SK-N-SH treated with all-trans-retinoic acid at 6 μM for 48 hours (cell line): ENCODE measurements around the gene THOC7.

Source experiments
- ARNTL ChIP-seq: fragments of 450-650 bp; formaldehyde crosslinking; IDR thresholded peaks from 2 replicates; pipeline ENCODE4 v1.5.0; 2020; ENCODE audit warnings: low read depth, mild to moderate bottlenecking, moderate library complexity, borderline replicate concordance
- CSDC2 ChIP-seq: fragments of 250-450 bp; sonication (Bioruptor Pico); IDR thresholded peaks from 2 replicates; pipeline ENCODE4 v1.5.0; 2020; ENCODE audit warnings: mild to moderate bottlenecking, moderate library complexity
- ESRRG ChIP-seq: fragments of 250-450 bp; sonication (Bioruptor Pico); IDR thresholded peaks from 2 replicates; pipeline ENCODE4 v1.6.1; 2021; ENCODE audit warnings: mild to moderate bottlenecking
- ISL1 ChIP-seq: fragments of 250-450 bp; sonication (Bioruptor Pico); IDR thresholded peaks from 2 replicates; pipeline ENCODE4 v2.1.2; 2022; ENCODE audit warnings: mild to moderate bottlenecking, moderate library complexity
- PPARA ChIP-seq: fragments of 250-450 bp; sonication (Bioruptor Pico); IDR thresholded peaks from 2 replicates; pipeline ENCODE4 v1.5.0; 2020; ENCODE audit warnings: mild to moderate bottlenecking, borderline replicate concordance
- TCF4 ChIP-seq: fragments of 250-450 bp; sonication (Bioruptor Pico); IDR thresholded peaks from 2 replicates; pipeline ENCODE4 v1.8.0; 2021; ENCODE audit warnings: mild to moderate bottlenecking, moderate library complexity, borderline replicate concordance
- TOX ChIP-seq: fragments of 250-450 bp; sonication (Bioruptor Pico); IDR thresholded peaks from 2 replicates; pipeline ENCODE4 v1.8.0; 2021; ENCODE audit warnings: mild to moderate bottlenecking, moderate library complexity, borderline replicate concordance
- ZC3H10 ChIP-seq: fragments of 250-450 bp; sonication (Bioruptor Pico); IDR thresholded peaks from 2 replicates; pipeline ENCODE4 v1.5.1; 2021; ENCODE audit warnings: mild to moderate bottlenecking, moderate library complexity
- ZFP30 ChIP-seq: fragments of 450-650 bp; formaldehyde crosslinking; IDR thresholded peaks from 2 replicates; pipeline ENCODE4 v1.5.0; 2022; ENCODE audit warnings: mild to moderate bottlenecking, moderate library complexity
- ZNF8 ChIP-seq: fragments of 450-650 bp; formaldehyde crosslinking; IDR thresholded peaks from 2 replicates; pipeline ENCODE4 v1.5.0; 2020; ENCODE audit warnings: mild to moderate bottlenecking, moderate library complexity
- TF ChIP-seq, protein P1 (sequence below): fragments of 250-450 bp; sonication (Bioruptor Pico); IDR thresholded peaks from 2 replicates; pipeline ENCODE4 v1.8.0; 2020; ENCODE audit warnings: mild to moderate bottlenecking, moderate library complexity, borderline replicate concordance
- TF ChIP-seq, protein P2 (sequence below): fragments of 250-450 bp; sonication (Bioruptor Pico); IDR thresholded peaks from 2 replicates; pipeline ENCODE4 v1.5.0; 2020; ENCODE audit warnings: mild to moderate bottlenecking, moderate library complexity
- TF ChIP-seq, protein P3 (sequence below): fragments of 250-450 bp; sonication (Bioruptor Pico); IDR thresholded peaks from 2 replicates; pipeline ENCODE4 v1.8.0; 2021; ENCODE audit warnings: low read depth, mild to moderate bottlenecking, moderate library complexity, borderline replicate concordance
- TF ChIP-seq, protein P4 (sequence below): fragments of 250-450 bp; sonication (Bioruptor Pico); IDR thresholded peaks from 2 replicates; pipeline ENCODE4 v1.5.1; 2020; ENCODE audit warnings: low read depth, mild to moderate bottlenecking, moderate library complexity

DNA sequence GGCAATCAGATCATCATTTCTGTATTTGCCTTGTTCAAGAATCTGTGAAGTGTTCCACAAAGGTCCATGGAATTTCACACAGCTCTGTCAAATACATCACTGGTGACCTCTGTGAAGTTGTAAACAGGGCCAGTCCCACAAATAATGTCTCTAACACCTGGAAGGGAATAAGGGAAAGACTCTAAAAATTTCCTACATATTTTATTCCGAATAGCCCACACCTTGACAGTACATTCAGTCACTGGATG is 44.5 kb downstream of the THOC7 start, which contains the start of gene C3orf49:
- TF ChIP-seq, protein P1, sequence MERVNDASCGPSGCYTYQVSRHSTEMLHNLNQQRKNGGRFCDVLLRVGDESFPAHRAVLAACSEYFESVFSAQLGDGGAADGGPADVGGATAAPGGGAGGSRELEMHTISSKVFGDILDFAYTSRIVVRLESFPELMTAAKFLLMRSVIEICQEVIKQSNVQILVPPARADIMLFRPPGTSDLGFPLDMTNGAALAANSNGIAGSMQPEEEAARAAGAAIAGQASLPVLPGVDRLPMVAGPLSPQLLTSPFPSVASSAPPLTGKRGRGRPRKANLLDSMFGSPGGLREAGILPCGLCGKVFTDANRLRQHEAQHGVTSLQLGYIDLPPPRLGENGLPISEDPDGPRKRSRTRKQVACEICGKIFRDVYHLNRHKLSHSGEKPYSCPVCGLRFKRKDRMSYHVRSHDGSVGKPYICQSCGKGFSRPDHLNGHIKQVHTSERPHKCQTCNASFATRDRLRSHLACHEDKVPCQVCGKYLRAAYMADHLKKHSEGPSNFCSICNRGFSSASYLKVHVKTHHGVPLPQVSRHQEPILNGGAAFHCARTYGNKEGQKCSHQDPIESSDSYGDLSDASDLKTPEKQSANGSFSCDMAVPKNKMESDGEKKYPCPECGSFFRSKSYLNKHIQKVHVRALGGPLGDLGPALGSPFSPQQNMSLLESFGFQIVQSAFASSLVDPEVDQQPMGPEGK (CRISPR knock-in tag), result no peak
- TF ChIP-seq PPARA, result no peak
- TF ChIP-seq, protein P2, sequence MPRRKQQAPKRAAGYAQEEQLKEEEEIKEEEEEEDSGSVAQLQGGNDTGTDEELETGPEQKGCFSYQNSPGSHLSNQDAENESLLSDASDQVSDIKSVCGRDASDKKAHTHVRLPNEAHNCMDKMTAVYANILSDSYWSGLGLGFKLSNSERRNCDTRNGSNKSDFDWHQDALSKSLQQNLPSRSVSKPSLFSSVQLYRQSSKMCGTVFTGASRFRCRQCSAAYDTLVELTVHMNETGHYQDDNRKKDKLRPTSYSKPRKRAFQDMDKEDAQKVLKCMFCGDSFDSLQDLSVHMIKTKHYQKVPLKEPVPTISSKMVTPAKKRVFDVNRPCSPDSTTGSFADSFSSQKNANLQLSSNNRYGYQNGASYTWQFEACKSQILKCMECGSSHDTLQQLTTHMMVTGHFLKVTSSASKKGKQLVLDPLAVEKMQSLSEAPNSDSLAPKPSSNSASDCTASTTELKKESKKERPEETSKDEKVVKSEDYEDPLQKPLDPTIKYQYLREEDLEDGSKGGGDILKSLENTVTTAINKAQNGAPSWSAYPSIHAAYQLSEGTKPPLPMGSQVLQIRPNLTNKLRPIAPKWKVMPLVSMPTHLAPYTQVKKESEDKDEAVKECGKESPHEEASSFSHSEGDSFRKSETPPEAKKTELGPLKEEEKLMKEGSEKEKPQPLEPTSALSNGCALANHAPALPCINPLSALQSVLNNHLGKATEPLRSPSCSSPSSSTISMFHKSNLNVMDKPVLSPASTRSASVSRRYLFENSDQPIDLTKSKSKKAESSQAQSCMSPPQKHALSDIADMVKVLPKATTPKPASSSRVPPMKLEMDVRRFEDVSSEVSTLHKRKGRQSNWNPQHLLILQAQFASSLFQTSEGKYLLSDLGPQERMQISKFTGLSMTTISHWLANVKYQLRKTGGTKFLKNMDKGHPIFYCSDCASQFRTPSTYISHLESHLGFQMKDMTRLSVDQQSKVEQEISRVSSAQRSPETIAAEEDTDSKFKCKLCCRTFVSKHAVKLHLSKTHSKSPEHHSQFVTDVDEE (CRISPR knock-in tag), result no peak
- TF ChIP-seq ZC3H10, result no peak
- TF ChIP-seq ZNF8 (CRISPR knock-in tag), result no peak
- TF ChIP-seq TCF4 (CRISPR knock-in tag), result no peak
- TF ChIP-seq, protein P3, sequence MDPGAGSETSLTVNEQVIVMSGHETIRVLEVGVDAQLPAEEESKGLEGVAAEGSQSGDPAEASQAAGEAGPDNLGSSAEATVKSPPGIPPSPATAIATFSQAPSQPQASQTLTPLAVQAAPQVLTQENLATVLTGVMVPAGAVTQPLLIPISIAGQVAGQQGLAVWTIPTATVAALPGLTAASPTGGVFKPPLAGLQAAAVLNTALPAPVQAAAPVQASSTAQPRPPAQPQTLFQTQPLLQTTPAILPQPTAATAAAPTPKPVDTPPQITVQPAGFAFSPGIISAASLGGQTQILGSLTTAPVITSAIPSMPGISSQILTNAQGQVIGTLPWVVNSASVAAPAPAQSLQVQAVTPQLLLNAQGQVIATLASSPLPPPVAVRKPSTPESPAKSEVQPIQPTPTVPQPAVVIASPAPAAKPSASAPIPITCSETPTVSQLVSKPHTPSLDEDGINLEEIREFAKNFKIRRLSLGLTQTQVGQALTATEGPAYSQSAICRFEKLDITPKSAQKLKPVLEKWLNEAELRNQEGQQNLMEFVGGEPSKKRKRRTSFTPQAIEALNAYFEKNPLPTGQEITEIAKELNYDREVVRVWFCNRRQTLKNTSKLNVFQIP, result no peak
- TF ChIP-seq, protein P4, sequence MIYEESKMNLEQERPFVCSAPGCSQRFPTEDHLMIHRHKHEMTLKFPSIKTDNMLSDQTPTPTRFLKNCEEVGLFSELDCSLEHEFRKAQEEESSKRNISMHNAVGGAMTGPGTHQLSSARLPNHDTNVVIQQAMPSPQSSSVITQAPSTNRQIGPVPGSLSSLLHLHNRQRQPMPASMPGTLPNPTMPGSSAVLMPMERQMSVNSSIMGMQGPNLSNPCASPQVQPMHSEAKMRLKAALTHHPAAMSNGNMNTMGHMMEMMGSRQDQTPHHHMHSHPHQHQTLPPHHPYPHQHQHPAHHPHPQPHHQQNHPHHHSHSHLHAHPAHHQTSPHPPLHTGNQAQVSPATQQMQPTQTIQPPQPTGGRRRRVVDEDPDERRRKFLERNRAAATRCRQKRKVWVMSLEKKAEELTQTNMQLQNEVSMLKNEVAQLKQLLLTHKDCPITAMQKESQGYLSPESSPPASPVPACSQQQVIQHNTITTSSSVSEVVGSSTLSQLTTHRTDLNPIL (CRISPR knock-in tag), result no peak
- no peak for TF ChIP-seq ISL1 (CRISPR knock-in tag)
- TF ChIP-seq ARNTL (CRISPR knock-in tag), result no peak
- no peak for TF ChIP-seq ZFP30 (CRISPR knock-in tag)
- TF ChIP-seq CSDC2, result no peak
- no peak for TF ChIP-seq TOX (CRISPR knock-in tag)
- TF ChIP-seq ESRRG (CRISPR knock-in tag), result no peak
